IMR-90 (cell line): Measurements from ENCODE around the gene MRPS7. TPM values are rescaled to one million over a fixed set of nuclear protein-coding genes. Genes with fewer than 3 reads are reported as not detected.

Experiments
- ATAC-seq: fragments of 200-7000 bp; cut with Tn5 transposase; 2 replicates; pipeline ENCODE4 v1.9.1; 2020; ENCODE audit warnings: low read depth, mild to moderate bottlenecking, moderate library complexity
- BruUV-seq: library from RNA; stranded (reverse); fragments of 400-500 nt; replicated peaks from 2 replicates; lab custom pipeline; 2021; lab: Mats Ljungman, UMichigan
- CTCF ChIA-PET: fragments of 300-600 bp; formaldehyde crosslinking; extraction: SDS; loops from one replicate; lab custom pipeline; 2021; ENCODE audit warnings: antibody characterized with exemption; lab: Yijun Ruan, JAX
- POLR2A ChIA-PET: fragments of 300-600 bp; sonication (Branson Sonifier 250); formaldehyde crosslinking; loops from one replicate; lab custom pipeline; 2022; ENCODE audit warnings: antibody characterized with exemption; ENCODE audit not compliant: unreplicated experiment; lab: Charles Lee
- DNase-seq: peaks from one replicate; pipeline ENCODE4 v3.0.0; 2013
- H2AFZ ChIP-seq: replicated peaks from 2 replicates; pipeline ENCODE3; 2013; ENCODE audit warnings: low read length, mild to moderate bottlenecking; ENCODE audit not compliant: poor library complexity
- H2AK5ac ChIP-seq: 2 replicates; pipeline ENCODE4 v1.6.1; 2013; ENCODE audit warnings: low read depth, low read length, inconsistent platforms
- H2AK9ac ChIP-seq: replicated peaks from 2 replicates; pipeline ENCODE3; 2013; ENCODE audit warnings: mild to moderate bottlenecking, low read depth, low read length, moderate library complexity; ENCODE audit not compliant: poor library complexity
- H2BK120ac ChIP-seq: 2 replicates; pipeline ENCODE4 v1.6.1; 2013; ENCODE audit warnings: low read depth, low read length, inconsistent platforms
- H2BK15ac ChIP-seq: 3 replicates; pipeline ENCODE4 v1.6.1; 2013; ENCODE audit warnings: low read depth, low read length, inconsistent platforms
- H2BK20ac ChIP-seq: 2 replicates; pipeline ENCODE4 v1.6.1; 2013; ENCODE audit warnings: low read depth, mild to moderate bottlenecking, inconsistent platforms, low read length, moderate library complexity
- H2BK5ac ChIP-seq: 2 replicates; pipeline ENCODE4 v1.6.1; 2013; ENCODE audit warnings: mild to moderate bottlenecking, low read depth, low read length, inconsistent platforms; ENCODE audit not compliant: poor library complexity, severe bottlenecking
- H3K14ac ChIP-seq: replicated peaks from 2 replicates; pipeline ENCODE4 v1.6.1; 2013; ENCODE audit warnings: low read depth, low read length, inconsistent platforms
- H3K18ac ChIP-seq: 2 replicates; pipeline ENCODE4 v1.6.1; 2013; ENCODE audit warnings: low read depth, low read length, control low read depth
- H3K23ac ChIP-seq: 2 replicates; pipeline ENCODE4 v1.6.1; 2013; ENCODE audit warnings: low read depth, low read length, inconsistent platforms
- H3K27ac ChIP-seq: 2 replicates; pipeline ENCODE4 v1.5.1; 2013; ENCODE audit warnings: mild to moderate bottlenecking, control low read depth, low read length; ENCODE audit not compliant: insufficient read depth
- H3K27me3 ChIP-seq: 2 replicates; pipeline ENCODE4 v1.6.1; 2013; ENCODE audit warnings: low read length; ENCODE audit not compliant: control insufficient read depth, insufficient read depth
- H3K36me3 ChIP-seq: 2 replicates; pipeline ENCODE4 v1.6.1; 2013; ENCODE audit warnings: low read length, mixed read lengths; ENCODE audit not compliant: control insufficient read depth, insufficient read depth
- H3K4ac ChIP-seq: 2 replicates; pipeline ENCODE4 v1.6.1; 2013; ENCODE audit warnings: low read depth, low read length, inconsistent platforms
- H3K4me1 ChIP-seq: 2 replicates; pipeline ENCODE4 v1.6.1; 2013; ENCODE audit warnings: low read length, mixed read lengths; ENCODE audit not compliant: control insufficient read depth, insufficient read depth
- H3K4me2 ChIP-seq: 2 replicates; pipeline ENCODE4 v1.6.1; 2013; ENCODE audit warnings: low read depth, mild to moderate bottlenecking, control low read depth, low read length, moderate library complexity
- H3K4me3 ChIP-seq: 2 replicates; pipeline ENCODE4 v1.5.1; 2013; ENCODE audit warnings: low read depth, mild to moderate bottlenecking, control low read depth, low read length, moderate library complexity; ENCODE audit not compliant: insufficient read depth
- H3K56ac ChIP-seq: 2 replicates; pipeline ENCODE4 v1.6.1; 2013; ENCODE audit warnings: low read length, inconsistent platforms; ENCODE audit not compliant: insufficient read depth; ENCODE audit errors: extremely low read depth
- H3K79me1 ChIP-seq, 2 experiments: 2 replicates each; pipeline ENCODE4 v1.6.1; 2013; ENCODE audit warnings: low read length in 2 of 2, inconsistent platforms in 1 of 2, low read depth in 1 of 2
- H3K9ac ChIP-seq: 2 replicates; pipeline ENCODE4 v1.6.1; 2013; ENCODE audit warnings: low read depth, low read length, control low read depth
- H3K9me1 ChIP-seq: 2 replicates; pipeline ENCODE4 v1.6.1; 2013; ENCODE audit warnings: low read length, inconsistent platforms; ENCODE audit not compliant: insufficient read depth
- H3K9me3 ChIP-seq: 2 replicates; pipeline ENCODE4 v1.6.1; 2013; ENCODE audit warnings: low read length; ENCODE audit not compliant: control insufficient read depth, insufficient read depth
- H4K20me1 ChIP-seq: 2 replicates; pipeline ENCODE4 v1.6.1; 2013; ENCODE audit warnings: low read length, inconsistent platforms; ENCODE audit not compliant: insufficient read depth
- H4K5ac ChIP-seq: 2 replicates; pipeline ENCODE4 v1.6.1; 2013; ENCODE audit warnings: mild to moderate bottlenecking, low read depth, low read length, control low read depth
- H4K8ac ChIP-seq, 2 experiments: 2 replicates each; pipeline ENCODE4 v1.6.1; 2013; ENCODE audit warnings: low read depth in 2 of 2, low read length in 2 of 2, control low read depth in 1 of 2, inconsistent platforms in 1 of 2
- H4K91ac ChIP-seq: 2 replicates; pipeline ENCODE4 v1.6.1; 2013; ENCODE audit warnings: low read depth, low read length, inconsistent platforms; ENCODE audit not compliant: insufficient read depth
- CHD1 ChIP-seq: IDR thresholded peaks from 2 replicates; pipeline ENCODE4 v1.6.1; 2012; ENCODE audit warnings: low read depth, low read length, improper control_type of control experiment
- CTCF ChIP-seq: conservative IDR thresholded peaks from 2 replicates; pipeline ENCODE4 v1.5.1; 2012; ENCODE audit warnings: mild to moderate bottlenecking, low read depth, low read length, improper control_type of control experiment
- FOS ChIP-seq: fragments of 150-350 bp; IDR thresholded peaks from 2 replicates; pipeline ENCODE4 v1.6.1; 2016; ENCODE audit warnings: low read depth, low read length
- NFE2L2 ChIP-seq: fragments of 150-350 bp; IDR thresholded peaks from 2 replicates; pipeline ENCODE4 v1.6.1; 2016; ENCODE audit warnings: low read depth, mild to moderate bottlenecking, low read length
- POLR2A ChIP-seq: IDR thresholded peaks from 2 replicates; pipeline ENCODE4 v1.6.1; 2012; ENCODE audit warnings: mild to moderate bottlenecking, low read depth, low read length
- WGBS, 2 experiments: methylation state at CpG; one replicate each; pipeline versions ENCODE4 v1.1.5 to v1.1.7; 2013; ENCODE audit warnings: missing lambda C conversion rate in 2 of 2; ENCODE audit not compliant: insufficient read length in 1 of 2; ENCODE audit errors: extremely low coverage in 2 of 2; 5-methylcytosine and 5-hydroxymethylcytosine counted together
- dilution Hi-C: fragments of 300-500 bp; cut with HindIII; formaldehyde crosslinking; loops from one replicate; pipeline ENCODE4 v1.14.3; 2018; ENCODE audit warnings: low sequenced_read_pairs; ENCODE audit not compliant: unreplicated experiment
- in situ Hi-C: fragments of 300-500 bp; cut with MboI; formaldehyde crosslinking; loops from 3 replicates; pipeline ENCODE4 v1.14.3; 2019; ENCODE audit warnings: low sequenced_read_pairs, inconsistent platforms, mixed read lengths
- intact Hi-C: fragments of 100-400 bp; cut with micrococcal nuclease; formaldehyde crosslinking; loops from 2 replicates; pipeline ENCODE4 v1.10.0; 2022
- polyA plus RNA-seq, 3 experiments: library from polyadenylated mRNA; depleted of rRNA; stranded (reverse); fragments of >200 nt; gene quantifications; 2 replicates each; pipeline ENCODE4 v1.2.3, GENCODE V29; 2012; ENCODE audit warnings: low replicate concordance in 1 of 3
- total RNA-seq: library from RNA; depleted of rRNA; stranded (reverse); fragments of >200 nt; gene quantifications from 2 replicates; pipeline ENCODE4 v1.2.3, GENCODE V29; 2012

The MRPS7 gene
- total and polyA plus RNA-seq, 2 of the 4 experiments (the other 2 are of a cell fraction) = 55.9 to 60.5 TPM

- Histone ChIP-seq H3K9me1 (0 out of 2 replicates have a peak, but pooled peaks cover 3% of the 10 kb centered on the region), H3K4me1 (no peaks in the 10 kb centered on the region; the same call in 1 of the 2 replicates), H3K4me3 (no peak overlapping the region), H2AK9ac (no peak overlapping the region), H3K36me3 (no peaks in the 10 kb centered on the region), H2AFZ (no peak overlapping the region), H4K20me1 (no peaks in the 10 kb centered on the region), H2AK5ac (no peak overlapping the region), H2BK120ac (no peak overlapping the region), H4K8ac (no peak overlapping the region), H3K23ac (no peak overlapping the region), H3K56ac (no peak overlapping the region), H2BK20ac (no peak overlapping the region), H3K14ac (no peak overlapping the region), H3K18ac (no peak overlapping the region), H3K9me3 (no peaks in the 10 kb centered on the region), H4K5ac (no peak overlapping the region), H3K27ac (no peak overlapping the region), H3K4me2 (no peak overlapping the region), H2BK15ac (no peak overlapping the region), H3K4ac (no peak overlapping the region), H3K27me3 (no peaks in the 10 kb centered on the region), H2BK5ac (no peak overlapping the region), H3K9ac (no peak overlapping the region), H4K91ac (no peak overlapping the region), H3K79me1 (no peaks in the 10 kb centered on the region)
- DNase-seq (no peak), ATAC-seq (no peak)
- dilution Hi-C loops = no loop called here
- TF ChIP-seq NFE2L2 (no peak), CTCF (no peak), POLR2A (no peak), CHD1 (no peak), FOS (no peak)
- intact Hi-C loops = no loop called here
- WGBS, 2 experiments = 100% methylated on average over 1 of the region's 17 CpGs; no CpG with 5 or more reads in 1 of the 2 experiments
- no TSS peak for BruUV-seq
- ChIA-PET POLR2A (no interaction called here), CTCF (no interaction called here)
- in situ Hi-C loops = no loop called here
Observed at GRCh38 chr17:75301502-75302206, 40.0 kb downstream of the MRPS7 start.
